GM12878 (cell line): Measurements from ENCODE around the gene PITX1. TPM values are rescaled to one million over a fixed set of nuclear protein-coding genes. Genes with fewer than 3 reads are reported as not detected.

ENCODE experiments used
- ATAC-seq: fragments of 200-7000 bp; cut with Tn5 transposase; 3 replicates; pipeline ENCODE4 v1.9.1; 2020; ENCODE audit warnings: mild to moderate bottlenecking, moderate library complexity
- BruUV-seq: library from RNA; stranded (reverse); fragments of 400-500 nt; replicated peaks from 2 replicates; lab custom pipeline; 2021; lab: Mats Ljungman, UMichigan
- CTCF ChIA-PET: fragments of 300-600 bp; sonication (Branson Sonifier 250); formaldehyde crosslinking; extraction: SDS; loops from one replicate; lab custom pipeline; 2021; ENCODE audit warnings: inconsistent platforms; lab: Yijun Ruan, JAX
- POLR2A ChIA-PET: fragments of 350-600 bp; formaldehyde crosslinking; extraction: SDS; loops from one replicate; lab custom pipeline; 2021; ENCODE audit warnings: inconsistent platforms; lab: Charles Lee
- RAD21 ChIA-PET: fragments of 300-600 bp; sonication (Branson Sonifier 250); formaldehyde crosslinking; loops from one replicate; lab custom pipeline; 2023; ENCODE audit warnings: antibody characterized with exemption; ENCODE audit not compliant: unreplicated experiment; lab: Charles Lee
- SMC1A ChIA-PET: fragments of 300-600 bp; sonication (Branson Sonifier 250); formaldehyde crosslinking; loops from one replicate; lab custom pipeline; 2023; ENCODE audit not compliant: unreplicated experiment, uncharacterized antibody; lab: Charles Lee
- DNase-seq: peaks from one replicate; pipeline ENCODE4 v3.0.0-alpha.2; 2011; ENCODE audit warnings: low read depth, low spot score
- FAIRE-seq: peaks from 3 replicates; lab custom pipeline; 2011; peaks lifted over from hg19 to GRCh38; lab: Jason Lieb, UNC
- H2AFZ ChIP-seq: 2 replicates; pipeline ENCODE4 v1.6.0; 2011; ENCODE audit warnings: low read depth, low read length, control low read depth; ENCODE audit not compliant: control insufficient read depth
- H3K27ac ChIP-seq: 2 replicates; pipeline ENCODE4 v1.5.1; 2011; ENCODE audit warnings: control low read depth; ENCODE audit not compliant: control insufficient read depth, insufficient read depth
- H3K27me3 ChIP-seq, 2 experiments: replicated peaks in 1 of 2; 2 replicates each; pipeline versions ENCODE4 v1.6.0 to v1.6.1; 2011; ENCODE audit warnings: low read length in 1 of 2; ENCODE audit not compliant: control insufficient read depth in 2 of 2, insufficient read depth in 2 of 2
- H3K36me3 ChIP-seq, 2 experiments: 2 replicates each; pipeline ENCODE4 v1.5.1; 2011; ENCODE audit warnings: low read length in 1 of 2; ENCODE audit not compliant: control insufficient read depth in 2 of 2, insufficient read depth in 2 of 2
- H3K4me1 ChIP-seq: 2 replicates; pipeline ENCODE4 v1.6.1; 2011; ENCODE audit warnings: mild to moderate bottlenecking, low read length, moderate library complexity, mixed read lengths; ENCODE audit not compliant: control insufficient read depth, insufficient read depth
- H3K4me2 ChIP-seq: 2 replicates; pipeline ENCODE4 v1.6.0; 2011; ENCODE audit warnings: control low read depth; ENCODE audit not compliant: control insufficient read depth, insufficient read depth
- H3K4me3 ChIP-seq: fragments of 200-600 bp; sonication (generic); 2 replicates; pipeline ENCODE4 v1.5.1; 2016
- H3K79me2 ChIP-seq: 2 replicates; pipeline ENCODE4 v1.6.0; 2011; ENCODE audit warnings: low read length; ENCODE audit not compliant: control insufficient read depth, insufficient read depth
- H3K9ac ChIP-seq: 2 replicates; pipeline ENCODE4 v1.8.0; 2011; ENCODE audit warnings: low read length, control low read depth, mixed read lengths; ENCODE audit not compliant: control insufficient read depth, insufficient read depth
- H3K9me3 ChIP-seq: replicated peaks from 3 replicates; pipeline ENCODE4 v1.5.1; 2011; ENCODE audit warnings: mild to moderate bottlenecking, low read length; ENCODE audit not compliant: control insufficient read depth, insufficient read depth
- H4K20me1 ChIP-seq: 2 replicates; pipeline ENCODE4 v1.6.0; 2011; ENCODE audit not compliant: control insufficient read depth, insufficient read depth
- KDM1A ChIP-seq: fragments of 200-600 bp; sonication (generic); IDR thresholded peaks from 2 replicates; pipeline ENCODE4 v1.6.1; 2016; ENCODE audit warnings: borderline replicate concordance
- ZBED1 ChIP-seq: IDR thresholded peaks from 2 replicates; pipeline ENCODE4 v1.6.1; 2016; ENCODE audit warnings: borderline replicate concordance
- WGBS: methylation state at CpG from one replicate; pipeline ENCODE4 v1.1.6; 2016; ENCODE audit warnings: low lambda C conversion rate; ENCODE audit not compliant: insufficient replicate concordance, insufficient coverage; ENCODE audit errors: missing lambda C conversion rate; 5-methylcytosine and 5-hydroxymethylcytosine counted together
- in situ Hi-C: fragments of 300-500 bp; cut with MboI; formaldehyde crosslinking; loops from 9 replicates; pipeline ENCODE4 v1.14.3; 2018; ENCODE audit warnings: mixed read lengths
- intact Hi-C: fragments of 100-400 bp; cut with micrococcal nuclease; formaldehyde crosslinking; loops from one replicate; pipeline ENCODE4 v1.14.2; 2022; ENCODE audit not compliant: unreplicated experiment
- polyA plus RNA-seq, 11 experiments: library from polyadenylated mRNA; depleted of rRNA in 4 of 11; unstranded in 6 of 11; stranded (reverse) in 5 of 11; fragments of >200 nt; fragmentation: Nextera tagmentation in 4 of 11; fragmentation: Illumina TruSeq in 1 of 11; extraction: Ambion mirVana in 4 of 11; extraction: Trizol in 1 of 11; gene quantifications; 1 replicate in 1 of 11; 2 replicates in 10 of 11; pipeline versions ENCODE4 v1.2.1 to v1.2.3, GENCODE V29; 2011 to 2016; ENCODE audit warnings: inconsistent platforms in 2 of 11, missing spikeins in 2 of 11, low read depth in 1 of 11
- total RNA-seq, 4 experiments: library from RNA; depleted of rRNA in 3 of 4; stranded (reverse); fragments of >200 nt in 3 of 4; fragmentation: Illumina TruSeq in 1 of 4; extraction: Trizol in 1 of 4; gene quantifications; 2 replicates each; pipeline versions ENCODE4 v1.2.1 to v1.2.3, GENCODE V29; 2013 to 2021

PITX1 gene
- total and polyA plus RNA-seq, 10 of the 15 experiments (the other 5 are each of a cell fraction or from before 2014, with no cell fraction given) = 0.16 to 1.1 (median 0.68) TPM; not detected in 5

DNA sequence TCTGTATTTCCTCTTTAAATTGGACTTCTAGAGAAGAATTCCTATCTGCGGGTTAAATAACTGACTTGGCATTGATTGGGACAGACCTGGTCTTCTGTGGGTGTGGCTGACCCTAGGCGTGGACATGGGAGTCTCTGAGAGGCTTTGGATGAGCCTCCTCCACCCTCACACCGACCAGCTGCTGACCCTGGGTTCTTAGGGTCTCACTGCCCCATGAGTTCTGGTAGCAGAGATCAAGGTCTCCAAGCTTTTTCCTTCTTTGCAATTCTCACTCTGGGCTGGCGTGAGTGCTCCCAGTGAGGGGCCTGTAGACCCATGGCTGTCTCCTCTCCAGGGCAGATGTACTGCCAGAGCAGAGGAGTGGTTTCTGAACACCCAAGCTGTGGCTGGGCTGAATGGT is 41.6 kb upstream of the PITX1 start:
- intact Hi-C loops (no loop called here), in situ Hi-C loops (no loop called here)
- 4% methylated on average over 4 of the region's 4 CpGs for WGBS
- Histone ChIP-seq H3K27me3 (peaks cover 1 to 2% of the 10 kb centered on the region in 2 experiments; a peak in 2 of 4 replicates), H3K9me3 (no peaks in the 10 kb centered on the region), H3K4me2 (no peak overlapping the region), H4K20me1 (no peaks in the 10 kb centered on the region), H3K4me3 (no peak overlapping the region), H3K4me1 (no peaks in the 10 kb centered on the region), H3K9ac (no peak overlapping the region), H3K79me2 (no peaks in the 10 kb centered on the region), H2AFZ (no peak overlapping the region), H3K27ac (no peak overlapping the region), H3K36me3 (no peaks in the 10 kb centered on the region)
- ChIA-PET POLR2A (no interaction called here), CTCF (no interaction called here), SMC1A (no interaction called here), RAD21 (no interaction called here)
- no peak for TF ChIP-seq ZBED1
- DNase-seq (no peak), ATAC-seq (no peak), FAIRE-seq (no peak)
- BruUV-seq = no TSS peak

- BruUV-seq = no TSS peak
- Histone ChIP-seq H3K4me3 (no peak overlapping the region), H3K36me3 (no peaks in the 10 kb centered on the region), H3K4me2 (no peak overlapping the region), H3K9me3 (no peaks in the 10 kb centered on the region), H2AFZ (no peak overlapping the region), H3K79me2 (no peaks in the 10 kb centered on the region), H4K20me1 (no peaks in the 10 kb centered on the region), H3K9ac (no peak overlapping the region), H3K27me3 (peaks cover 1 to 2% of the 10 kb centered on the region in 2 experiments; a peak in 2 of 4 replicates), H3K27ac (no peak overlapping the region), H3K4me1 (no peaks in the 10 kb centered on the region)
- intact Hi-C loops (no loop called here), in situ Hi-C loops (no loop called here)
- SMC1A ChIA-PET = no interaction called here
- CTCF ChIA-PET = interaction anchor here (1.1 kb wide), 1 partner anchor 182 kb away, joined by 4 read pairs; no protein-coding TSS in a partner anchor
- FAIRE-seq (no peak), DNase-seq (no peak), ATAC-seq (no peak)
- POLR2A ChIA-PET = no interaction called here
- TF ChIP-seq KDM1A = no peak
- WGBS = 15% methylated on average over 8 of the region's 8 CpGs
- RAD21 ChIA-PET = no interaction called here
Measured at GRCh38 chr5:135073761-135074345, 39.8 kb upstream of the PITX1 start.
